IMR-90 (cell line): Measurements from ENCODE around the gene TRIAP1. TPM values are rescaled to one million over a fixed set of nuclear protein-coding genes. Genes with fewer than 3 reads are reported as not detected.

Experiments
- ATAC-seq: fragments of 200-7000 bp; cut with Tn5 transposase; 2 replicates; pipeline ENCODE4 v1.9.1; 2020; ENCODE audit warnings: low read depth, mild to moderate bottlenecking, moderate library complexity
- BruUV-seq: library from RNA; stranded (reverse); fragments of 400-500 nt; replicated peaks from 2 replicates; lab custom pipeline; 2021; lab: Mats Ljungman, UMichigan
- CTCF ChIA-PET: fragments of 300-600 bp; formaldehyde crosslinking; extraction: SDS; loops from one replicate; lab custom pipeline; 2021; ENCODE audit warnings: antibody characterized with exemption; lab: Yijun Ruan, JAX
- POLR2A ChIA-PET: fragments of 300-600 bp; sonication (Branson Sonifier 250); formaldehyde crosslinking; loops from one replicate; lab custom pipeline; 2022; ENCODE audit warnings: antibody characterized with exemption; ENCODE audit not compliant: unreplicated experiment; lab: Charles Lee
- DNase-seq: peaks from one replicate; pipeline ENCODE4 v3.0.0; 2013
- H2AFZ ChIP-seq: replicated peaks from 2 replicates; pipeline ENCODE3; 2013; ENCODE audit warnings: low read length, mild to moderate bottlenecking; ENCODE audit not compliant: poor library complexity
- H2AK5ac ChIP-seq: 2 replicates; pipeline ENCODE4 v1.6.1; 2013; ENCODE audit warnings: low read depth, low read length, inconsistent platforms
- H2AK9ac ChIP-seq: replicated peaks from 2 replicates; pipeline ENCODE3; 2013; ENCODE audit warnings: mild to moderate bottlenecking, low read depth, low read length, moderate library complexity; ENCODE audit not compliant: poor library complexity
- H2BK120ac ChIP-seq: 2 replicates; pipeline ENCODE4 v1.6.1; 2013; ENCODE audit warnings: low read depth, low read length, inconsistent platforms
- H2BK15ac ChIP-seq: 3 replicates; pipeline ENCODE4 v1.6.1; 2013; ENCODE audit warnings: low read depth, low read length, inconsistent platforms
- H2BK20ac ChIP-seq: 2 replicates; pipeline ENCODE4 v1.6.1; 2013; ENCODE audit warnings: low read depth, mild to moderate bottlenecking, inconsistent platforms, low read length, moderate library complexity
- H2BK5ac ChIP-seq: 2 replicates; pipeline ENCODE4 v1.6.1; 2013; ENCODE audit warnings: mild to moderate bottlenecking, low read depth, low read length, inconsistent platforms; ENCODE audit not compliant: poor library complexity, severe bottlenecking
- H3K14ac ChIP-seq: replicated peaks from 2 replicates; pipeline ENCODE4 v1.6.1; 2013; ENCODE audit warnings: low read depth, low read length, inconsistent platforms
- H3K18ac ChIP-seq: 2 replicates; pipeline ENCODE4 v1.6.1; 2013; ENCODE audit warnings: low read depth, low read length, control low read depth
- H3K23ac ChIP-seq: 2 replicates; pipeline ENCODE4 v1.6.1; 2013; ENCODE audit warnings: low read depth, low read length, inconsistent platforms
- H3K27ac ChIP-seq: 2 replicates; pipeline ENCODE4 v1.5.1; 2013; ENCODE audit warnings: mild to moderate bottlenecking, control low read depth, low read length; ENCODE audit not compliant: insufficient read depth
- H3K27me3 ChIP-seq: 2 replicates; pipeline ENCODE4 v1.6.1; 2013; ENCODE audit warnings: low read length; ENCODE audit not compliant: control insufficient read depth, insufficient read depth
- H3K36me3 ChIP-seq: 2 replicates; pipeline ENCODE4 v1.6.1; 2013; ENCODE audit warnings: low read length, mixed read lengths; ENCODE audit not compliant: control insufficient read depth, insufficient read depth
- H3K4ac ChIP-seq: 2 replicates; pipeline ENCODE4 v1.6.1; 2013; ENCODE audit warnings: low read depth, low read length, inconsistent platforms
- H3K4me1 ChIP-seq: 2 replicates; pipeline ENCODE4 v1.6.1; 2013; ENCODE audit warnings: low read length, mixed read lengths; ENCODE audit not compliant: control insufficient read depth, insufficient read depth
- H3K4me2 ChIP-seq: 2 replicates; pipeline ENCODE4 v1.6.1; 2013; ENCODE audit warnings: low read depth, mild to moderate bottlenecking, control low read depth, low read length, moderate library complexity
- H3K4me3 ChIP-seq: 2 replicates; pipeline ENCODE4 v1.5.1; 2013; ENCODE audit warnings: low read depth, mild to moderate bottlenecking, control low read depth, low read length, moderate library complexity; ENCODE audit not compliant: insufficient read depth
- H3K56ac ChIP-seq: 2 replicates; pipeline ENCODE4 v1.6.1; 2013; ENCODE audit warnings: low read length, inconsistent platforms; ENCODE audit not compliant: insufficient read depth; ENCODE audit errors: extremely low read depth
- H3K79me1 ChIP-seq, 2 experiments: 2 replicates each; pipeline ENCODE4 v1.6.1; 2013; ENCODE audit warnings: low read length in 2 of 2, inconsistent platforms in 1 of 2, low read depth in 1 of 2
- H3K9ac ChIP-seq: 2 replicates; pipeline ENCODE4 v1.6.1; 2013; ENCODE audit warnings: low read depth, low read length, control low read depth
- H3K9me1 ChIP-seq: 2 replicates; pipeline ENCODE4 v1.6.1; 2013; ENCODE audit warnings: low read length, inconsistent platforms; ENCODE audit not compliant: insufficient read depth
- H3K9me3 ChIP-seq: 2 replicates; pipeline ENCODE4 v1.6.1; 2013; ENCODE audit warnings: low read length; ENCODE audit not compliant: control insufficient read depth, insufficient read depth
- H4K20me1 ChIP-seq: 2 replicates; pipeline ENCODE4 v1.6.1; 2013; ENCODE audit warnings: low read length, inconsistent platforms; ENCODE audit not compliant: insufficient read depth
- H4K5ac ChIP-seq: 2 replicates; pipeline ENCODE4 v1.6.1; 2013; ENCODE audit warnings: mild to moderate bottlenecking, low read depth, low read length, control low read depth
- H4K8ac ChIP-seq, 2 experiments: 2 replicates each; pipeline ENCODE4 v1.6.1; 2013; ENCODE audit warnings: low read depth in 2 of 2, low read length in 2 of 2, control low read depth in 1 of 2, inconsistent platforms in 1 of 2
- H4K91ac ChIP-seq: 2 replicates; pipeline ENCODE4 v1.6.1; 2013; ENCODE audit warnings: low read depth, low read length, inconsistent platforms; ENCODE audit not compliant: insufficient read depth
- CEBPB ChIP-seq: IDR thresholded peaks from 2 replicates; pipeline ENCODE4 v1.6.1; 2012; ENCODE audit warnings: low read depth, low read length, improper control_type of control experiment
- MAFK ChIP-seq: IDR thresholded peaks from 2 replicates; pipeline ENCODE4 v1.6.1; 2012; ENCODE audit warnings: low read depth, low read length, improper control_type of control experiment
- RCOR1 ChIP-seq: IDR thresholded peaks from 2 replicates; pipeline ENCODE4 v1.6.1; 2012; ENCODE audit warnings: mild to moderate bottlenecking, low read length, improper control_type of control experiment; ENCODE audit not compliant: insufficient replicate concordance
- WGBS, 2 experiments: methylation state at CpG; one replicate each; pipeline versions ENCODE4 v1.1.5 to v1.1.7; 2013; ENCODE audit warnings: missing lambda C conversion rate in 2 of 2; ENCODE audit not compliant: insufficient read length in 1 of 2; ENCODE audit errors: extremely low coverage in 2 of 2; 5-methylcytosine and 5-hydroxymethylcytosine counted together
- dilution Hi-C: fragments of 300-500 bp; cut with HindIII; formaldehyde crosslinking; loops from one replicate; pipeline ENCODE4 v1.14.3; 2018; ENCODE audit warnings: low sequenced_read_pairs; ENCODE audit not compliant: unreplicated experiment
- in situ Hi-C: fragments of 300-500 bp; cut with MboI; formaldehyde crosslinking; loops from 3 replicates; pipeline ENCODE4 v1.14.3; 2019; ENCODE audit warnings: low sequenced_read_pairs, inconsistent platforms, mixed read lengths
- intact Hi-C: fragments of 100-400 bp; cut with micrococcal nuclease; formaldehyde crosslinking; loops from 2 replicates; pipeline ENCODE4 v1.10.0; 2022
- polyA plus RNA-seq, 3 experiments: library from polyadenylated mRNA; depleted of rRNA; stranded (reverse); fragments of >200 nt; gene quantifications; 2 replicates each; pipeline ENCODE4 v1.2.3, GENCODE V29; 2012; ENCODE audit warnings: low replicate concordance in 1 of 3
- total RNA-seq: library from RNA; depleted of rRNA; stranded (reverse); fragments of >200 nt; gene quantifications from 2 replicates; pipeline ENCODE4 v1.2.3, GENCODE V29; 2012

The TRIAP1 gene
- total and polyA plus RNA-seq, 2 of the 4 experiments (the other 2 are of a cell fraction) = 19.2 to 32.3 TPM

DNA sequence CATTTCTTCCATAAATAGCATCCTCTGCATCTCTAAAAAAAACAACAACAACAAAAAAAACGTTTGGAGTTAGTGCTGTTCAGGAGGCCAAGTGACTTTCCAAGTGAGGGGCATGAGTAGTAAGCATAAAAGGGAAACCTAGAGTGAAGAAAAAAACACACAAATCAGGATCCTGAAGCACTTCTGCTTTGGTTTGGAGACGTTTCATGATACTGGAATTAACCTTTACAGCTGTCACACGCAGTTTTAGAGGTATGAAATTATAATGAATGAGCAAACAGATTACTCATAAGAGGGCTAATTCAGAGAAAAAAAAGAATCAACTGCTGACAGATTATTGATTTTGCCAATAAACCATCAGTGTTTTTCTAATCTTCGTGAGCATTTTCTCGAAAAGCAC, 19.6 kb upstream of the TRIAP1 start (continued):
- TF ChIP-seq MAFK (no peak), CEBPB (no peak), RCOR1 (no peak)

DNA sequence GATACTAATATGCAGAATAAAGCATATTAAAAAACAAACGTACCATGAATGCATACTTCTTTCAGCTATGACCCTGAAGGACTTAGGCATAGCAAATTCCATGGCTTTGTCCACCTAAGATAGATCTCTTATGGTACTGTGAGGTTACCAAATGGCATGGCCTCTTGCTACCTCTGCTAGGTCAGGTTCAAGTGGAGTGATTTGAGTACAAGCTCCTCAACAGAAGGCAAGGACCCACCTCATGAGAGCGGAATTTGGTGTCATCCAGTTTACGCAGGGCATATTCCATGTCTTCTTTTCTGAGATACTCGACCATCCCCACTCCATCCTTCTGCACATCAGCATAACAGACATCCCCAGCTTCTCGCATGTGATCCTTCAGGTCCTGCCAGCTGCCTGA, 17.5 kb upstream of the TRIAP1 start:
- intact Hi-C loops = no loop called here
- peaks cover 53% of the 10 kb centered on the region for H4K20me1 ChIP-seq
- in situ Hi-C loops = no loop called here

More for the DNA sequence above, 17.5 kb upstream of the TRIAP1 start:
- H3K4me3 ChIP-seq = no peak overlapping the region
- H3K27ac ChIP-seq = no peak overlapping the region
- no peaks in the 10 kb centered on the region for H3K27me3 ChIP-seq
- H2BK5ac ChIP-seq = no peak overlapping the region
- no peaks in the 10 kb centered on the region for H3K9me1 ChIP-seq
- BruUV-seq = no TSS peak
- H3K36me3 ChIP-seq = peaks cover 58% of the 10 kb centered on the region
- H3K9ac ChIP-seq = no peak overlapping the region
- H3K9me3 ChIP-seq = no peaks in the 10 kb centered on the region
- TF ChIP-seq MAFK = no peak
- ATAC-seq (no peak), DNase-seq (no peak)
- dilution Hi-C loops = no loop called here
- H3K14ac ChIP-seq = no peak overlapping the region
- 100% methylated on average over 1 of the region's 5 CpGs; no CpG with 5 or more reads in 1 of the 2 experiments for WGBS, 2 experiments
- no peak overlapping the region for H3K4me2 ChIP-seq
- no peak overlapping the region for H2BK120ac ChIP-seq
- no peak overlapping the region for H2BK15ac ChIP-seq
- peaks cover 31 to 62% of the 10 kb centered on the region in 2 experiments for H3K79me1 ChIP-seq
- H3K4me1 ChIP-seq = no peaks in the 10 kb centered on the region; the same call in 1 of the 2 replicates
- POLR2A ChIA-PET = interaction anchor here (0.6 to 1.0 kb wide), 2 partner anchors 122 to 172 kb away, joined by 3 to 4 read pairs; partner anchors contain the start of gene RNU4-2
- no peak overlapping the region for H2AK9ac ChIP-seq
- no peak overlapping the region for H3K56ac ChIP-seq
- no peak overlapping the region for H4K8ac ChIP-seq
- CTCF ChIA-PET = no interaction called here
- no peak overlapping the region for H4K5ac ChIP-seq
- H2AFZ ChIP-seq = no peak overlapping the region
- H3K18ac ChIP-seq = no peak overlapping the region
- H3K23ac ChIP-seq = no peak overlapping the region
- no peak overlapping the region for H4K91ac ChIP-seq
- no peak overlapping the region for H2BK20ac ChIP-seq
- no peak overlapping the region for H3K4ac ChIP-seq
- H2AK5ac ChIP-seq = no peak overlapping the region
